GM19455 (cell line): ENCODE measurements around the gene ZPR1.
"Not testable (repeated sequence)": the region's sequence is repeated elsewhere in the genome, so short reads cannot be mapped to it uniquely, and the experiment has no call there.

Experiments
- ATAC-seq: cut with Tn5 transposase; IDR thresholded peaks from one replicate; pipeline ENCODE4 v1.9.1; 2021; ENCODE audit not compliant: unreplicated experiment

The ZPR1 gene

DNA sequence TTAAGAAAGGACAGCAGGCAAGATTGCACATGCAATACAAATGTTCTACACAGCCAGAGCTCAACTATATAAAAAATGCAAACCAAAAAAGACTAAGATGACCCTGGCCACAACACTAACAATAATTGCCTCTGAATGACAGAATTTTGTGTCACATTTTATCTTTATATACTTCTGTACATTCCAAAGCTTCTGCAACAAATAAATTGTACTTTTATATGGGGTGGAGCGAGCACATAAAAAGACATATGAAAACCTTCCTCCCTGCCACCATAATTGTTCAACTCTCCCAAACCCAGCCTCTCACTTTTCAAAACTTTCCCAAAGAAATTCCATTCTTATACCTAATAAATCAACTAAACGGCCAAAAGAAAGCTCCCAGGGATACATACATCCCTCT, 25.7 kb downstream of the ZPR1 start:
- no peak for ATAC-seq

GRCh38 chr11:116756044-116756443, 31.8 kb downstream of the ZPR1 start:
- not testable (repeated sequence) for ATAC-seq

DNA sequence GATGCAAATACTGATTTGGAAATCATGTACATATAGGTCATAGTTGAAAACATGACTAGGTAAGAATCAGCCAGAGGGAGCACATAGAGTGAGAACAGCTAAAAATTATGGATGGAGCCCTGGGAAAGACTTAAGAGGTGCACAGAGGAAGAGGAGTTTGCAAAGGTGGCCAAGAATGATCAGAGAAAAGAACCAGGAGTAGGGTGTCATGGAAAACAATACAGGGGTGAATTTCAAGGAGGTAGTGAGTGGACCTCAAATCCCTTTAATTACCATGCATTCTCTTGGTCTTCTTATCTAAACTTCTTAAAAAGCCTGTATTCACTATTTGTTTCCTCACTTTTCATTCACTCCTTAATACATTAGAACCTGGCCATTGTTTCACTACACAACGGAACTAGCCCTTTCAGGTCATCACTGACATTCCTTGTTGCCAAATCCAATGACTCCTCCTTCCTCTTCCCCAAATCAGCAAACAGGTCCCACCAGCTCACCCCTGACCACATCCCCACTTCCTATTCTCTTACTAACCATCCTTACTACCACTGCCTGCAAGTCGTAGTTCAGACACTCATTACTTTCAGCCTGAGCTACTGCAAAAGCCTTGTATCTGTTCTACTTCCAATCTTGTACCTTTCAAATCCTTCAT, 37.6 kb downstream of the ZPR1 start:
- no peak for ATAC-seq

DNA sequence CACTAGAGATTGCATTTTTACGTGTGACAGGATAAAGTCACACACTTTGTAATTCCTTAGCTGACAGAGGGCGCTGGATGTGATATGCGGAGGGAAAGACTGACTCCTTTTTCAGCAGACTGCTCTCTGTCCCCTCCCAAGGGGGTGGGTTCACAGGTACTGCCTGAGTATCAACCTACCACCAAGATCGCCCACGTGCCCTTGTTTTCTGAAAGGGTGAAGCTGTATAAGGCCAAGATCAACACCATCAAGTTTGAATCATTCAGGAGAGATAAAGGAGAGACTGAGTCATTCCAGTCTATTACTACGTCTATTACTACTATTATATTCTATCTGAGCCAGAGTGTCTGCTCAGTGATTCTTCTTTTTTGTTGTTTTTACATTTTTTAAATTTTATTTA, 45.7 kb downstream of the ZPR1 start:
- ATAC-seq: no peak

- ATAC-seq: no peak
Observed at GRCh38 chr11:116740741-116741140, 47.1 kb downstream of the ZPR1 start.

DNA sequence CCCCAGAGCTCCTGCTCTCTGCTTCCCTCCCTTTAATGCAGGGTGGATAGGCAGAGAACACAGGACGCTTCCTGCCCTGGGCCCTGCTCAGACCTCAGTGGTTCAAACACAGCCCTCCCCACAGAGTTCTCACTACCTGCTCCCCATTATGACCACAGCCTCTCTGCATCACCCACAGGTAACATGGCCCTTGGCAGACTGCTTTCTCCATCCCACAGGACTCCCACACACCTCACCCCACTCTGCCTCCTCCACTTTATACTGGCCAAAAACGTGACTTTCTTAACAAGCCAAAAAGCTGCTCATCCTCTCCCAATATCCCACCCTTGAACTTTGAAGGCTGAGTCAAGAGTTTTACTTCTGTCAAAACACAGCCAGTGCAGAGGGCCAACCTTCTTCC, 48.8 kb downstream of the ZPR1 start:
- no peak for ATAC-seq

GRCh38 chr11:116736763-116737162, 51.1 kb downstream of the ZPR1 start:
- no peak for ATAC-seq

GRCh38 chr11:116733969-116734508, 53.8 kb downstream of the ZPR1 start:
- no peak for ATAC-seq

DNA sequence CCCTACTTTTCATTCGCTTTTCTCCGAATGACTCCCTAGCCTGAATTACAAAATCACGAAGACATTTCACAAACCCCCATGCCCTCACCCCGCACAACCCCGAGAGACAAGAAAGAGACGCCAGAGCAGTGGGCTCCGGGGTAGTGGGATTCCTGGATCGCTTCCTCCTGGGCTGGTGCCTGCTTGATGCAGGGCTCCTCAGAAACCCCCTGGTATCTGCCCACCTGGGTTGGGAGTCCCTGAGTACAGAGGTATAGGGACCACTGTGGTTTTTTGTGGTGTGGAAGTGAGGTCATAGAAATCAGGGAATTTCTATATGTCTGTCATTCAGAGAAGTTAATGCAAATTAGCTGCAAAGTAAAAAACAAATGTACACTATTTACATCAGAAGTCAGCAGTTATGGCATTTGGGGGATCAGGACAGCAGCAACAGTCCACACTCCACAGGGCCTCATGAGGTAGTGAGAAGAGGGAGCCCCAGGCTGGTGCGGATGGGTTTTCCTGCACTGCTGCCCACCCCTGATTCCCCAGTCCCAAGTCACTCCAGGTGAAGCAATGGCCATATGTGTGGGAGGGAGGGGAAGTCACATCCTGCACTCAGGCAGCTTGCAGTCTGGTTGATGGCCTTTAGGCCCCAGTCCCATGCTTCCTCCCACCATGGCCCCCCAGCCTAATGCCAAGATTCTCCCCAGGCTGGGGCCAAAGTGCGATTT, 54.6 kb downstream of the ZPR1 start:
- peak; percentile 14 for ATAC-seq

DNA sequence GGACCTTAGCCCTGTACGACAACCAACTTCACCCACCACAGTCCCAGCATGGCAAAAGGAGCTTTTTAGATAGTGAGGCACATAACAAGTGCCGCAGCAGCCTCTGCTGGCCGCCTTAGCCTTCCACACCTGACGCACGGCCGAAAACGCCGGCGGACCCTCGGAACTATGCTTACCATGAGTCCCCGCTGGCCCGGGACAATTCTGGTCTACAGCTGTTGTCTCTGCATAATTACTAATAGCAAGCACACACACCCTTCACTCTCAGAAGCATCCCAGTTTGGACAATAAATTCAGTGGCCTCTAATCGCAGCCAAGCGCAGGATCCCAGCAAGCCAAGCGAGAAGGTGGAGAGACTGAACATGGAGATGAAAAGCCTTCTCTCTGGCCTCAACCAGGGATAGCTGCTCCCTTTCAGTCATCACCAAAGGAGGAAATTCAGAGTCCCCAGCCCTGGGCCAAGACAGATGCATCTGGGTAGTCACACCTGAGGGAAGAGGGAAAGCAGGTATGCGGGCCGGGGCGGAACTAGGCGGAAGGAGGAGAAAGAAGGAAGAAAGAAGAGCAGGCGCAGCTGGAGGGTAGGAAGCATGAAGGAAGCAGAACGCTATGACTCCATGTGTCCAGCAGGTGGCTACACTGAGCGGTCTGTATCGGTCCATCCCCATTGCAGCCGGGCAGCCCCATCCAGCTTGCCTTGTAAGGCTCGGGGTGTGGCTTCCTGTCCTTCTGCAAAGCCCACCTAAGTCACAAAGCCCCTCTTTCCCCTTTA, 55.4 kb downstream of the ZPR1 start:
- ATAC-seq: peak; percentile 87

- no peak for ATAC-seq
Observed at GRCh38 chr11:116731821-116732220, 56.0 kb downstream of the ZPR1 start.

DNA sequence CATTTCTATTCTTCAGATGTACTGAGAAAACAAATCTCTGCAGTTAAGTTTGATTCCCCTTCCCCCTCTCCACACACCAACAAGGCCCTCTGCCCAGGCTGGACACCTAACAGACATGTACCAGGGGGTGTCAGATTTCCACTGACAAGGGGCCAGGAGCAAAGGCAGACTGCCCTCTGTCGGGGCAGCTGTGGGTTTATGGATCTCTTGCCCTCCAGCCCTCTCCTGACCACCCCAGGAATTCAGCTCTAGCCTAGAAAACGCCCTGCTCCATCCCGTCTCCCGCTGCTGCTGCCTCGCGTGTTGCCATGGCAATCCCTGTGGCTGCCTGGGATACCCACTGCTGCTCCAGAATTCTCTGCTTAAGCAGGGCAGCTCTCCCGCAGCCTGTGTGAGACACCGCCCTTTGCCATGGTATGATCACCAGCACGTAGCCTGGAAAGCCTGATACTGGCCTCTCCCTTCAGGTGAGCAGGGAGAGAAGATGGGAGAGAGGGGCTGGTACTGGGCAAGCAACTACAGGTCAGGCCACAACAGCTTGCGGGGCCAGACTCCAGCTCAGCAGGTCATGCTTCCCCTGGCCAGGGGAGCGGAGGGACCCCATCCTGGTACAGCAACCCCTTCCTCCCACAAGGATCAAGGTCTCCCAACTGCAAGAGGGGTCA, 56.6 kb downstream of the ZPR1 start:
- no peak for ATAC-seq

DNA sequence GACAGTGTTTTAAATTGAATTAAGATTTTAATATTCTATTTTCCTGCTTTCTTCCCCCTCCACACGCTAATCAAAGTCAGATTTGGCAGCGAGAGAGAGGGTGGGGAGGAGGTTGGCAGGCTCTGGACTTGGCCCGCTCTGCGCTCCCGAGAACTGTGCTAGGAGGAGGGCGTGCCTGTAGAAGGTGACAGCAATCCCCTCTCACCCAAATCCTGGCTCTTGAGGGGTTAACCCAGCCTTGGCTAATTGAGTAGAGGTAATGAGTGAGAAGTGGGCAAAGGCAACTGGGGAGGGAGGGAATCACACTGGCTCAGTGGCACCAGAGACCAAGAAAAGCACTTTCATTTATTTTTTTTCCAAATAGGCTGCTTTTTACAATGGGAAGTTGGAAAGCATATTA, 57.2 kb downstream of the ZPR1 start:
- ATAC-seq: no peak

DNA sequence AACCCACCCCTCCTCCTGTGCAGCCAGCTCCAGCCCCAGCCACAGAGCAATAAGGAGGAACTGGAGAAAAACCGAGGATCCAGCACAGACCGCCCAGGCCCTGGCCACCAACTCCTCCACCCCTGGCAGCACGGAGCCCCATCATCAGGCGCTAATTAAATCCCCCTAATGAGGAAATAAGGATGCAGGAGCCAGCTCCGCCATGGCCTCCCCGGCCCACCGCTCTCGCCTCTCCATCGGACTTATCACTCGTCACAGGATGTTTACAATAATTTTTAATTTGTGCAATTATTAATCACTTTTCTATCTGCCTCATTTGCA, 57.6 kb downstream of the ZPR1 start:
- ATAC-seq: no peak

- no peak for ATAC-seq
Observed at GRCh38 chr11:116729501-116730240, 58.2 kb downstream of the ZPR1 start.

DNA sequence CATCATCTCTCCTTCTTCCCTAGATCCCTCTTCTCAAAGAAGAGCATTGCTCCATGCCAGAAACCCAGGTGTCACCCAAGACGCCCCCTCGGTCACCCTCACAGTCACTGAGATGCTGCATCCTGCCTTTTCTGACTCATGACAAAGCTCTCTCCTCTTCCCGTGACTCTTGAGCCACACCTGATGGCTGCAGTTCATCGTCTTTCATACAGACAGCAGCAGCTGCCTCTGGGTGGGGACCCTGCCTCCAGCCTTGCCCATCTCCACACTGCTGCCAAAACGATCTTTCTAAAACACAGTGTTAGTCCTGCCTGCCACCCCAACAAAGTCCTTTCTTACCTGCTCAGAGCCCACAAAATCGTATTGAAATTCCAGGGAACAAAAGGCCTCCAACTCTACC, 59.8 kb downstream of the ZPR1 start:
- ATAC-seq: no peak

- no peak for ATAC-seq
Observed at GRCh38 chr11:116725434-116726221, 62.2 kb downstream of the ZPR1 start.

GRCh38 chr11:116724813-116725212, 63.0 kb downstream of the ZPR1 start:
- no peak for ATAC-seq
